Measurements from ENCODE around the gene MTCL1. TPM values are rescaled to one million over a fixed set of nuclear protein-coding genes. Genes with fewer than 3 reads are reported as not detected.

MTCL1 gene
- total RNA-seq, 1 experiment from 2014 or later = 22.7 TPM

GRCh38 chr18:8869696-8870095 lies 164.3 kb downstream of the MTCL1 start:
- Histone ChIP-seq H3K4me1 (ENCODE audit: control insufficient read depth in 1 of 2, insufficient read depth in 2 of 2, low read length in 2 of 2) (no peaks in the 10 kb centered on the region), H3K9me3 (ENCODE audit: control insufficient read depth in 1 of 2, insufficient read depth in 1 of 2, low read depth in 1 of 2, low read length in 2 of 2) (no peaks in the 10 kb centered on the region), H4K20me1 (ENCODE audit: insufficient read depth) (no peaks in the 10 kb centered on the region), H2AFZ (ENCODE audit: low read depth, low read length, poor library complexity, severe bottlenecking) (no peak overlapping the region), H3K4me3 (replicated peaks in 1 of 2; ENCODE audit: low read depth in 1 of 2, low read length in 2 of 2) (no peak overlapping the region), H3K9ac (ENCODE audit: low read length) (no peak overlapping the region), H3K27me3 (ENCODE audit: insufficient read depth, low read length) (no peaks in the 10 kb centered on the region), H3K36me3 (ENCODE audit: control insufficient read depth in 1 of 2, insufficient read depth in 2 of 2, low read length in 2 of 2) (no peaks in the 10 kb centered on the region), H3K79me2 (ENCODE audit: insufficient read depth, low read length) (no peaks in the 10 kb centered on the region), H3K27ac (ENCODE audit: low read depth, low read length) (no peak overlapping the region), H3K4me2 (ENCODE audit: low read length) (no peak overlapping the region), H3K9me2 (ENCODE audit: insufficient read depth) (0 out of 2 replicates have a peak, but pooled peaks cover 3% of the 10 kb centered on the region)
- ChIA-PET RAD21 (ENCODE audit: low non-redundant PET in 1 of 2, low total read pairs in 2 of 2, uncharacterized antibody in 2 of 2, unreplicated experiment in 2 of 2) (no interaction called here), CTCF (no interaction called here), POLR2A (no interaction called here)
- no TSS peak for BruUV-seq (replicated peaks)
- TF ChIP-seq CBX3 (IDR thresholded peaks at IDR 0.05; ENCODE audit: low read depth) (no peak), EZH2 (IDR thresholded peaks at IDR 0.05) (no peak), SIN3A (IDR thresholded peaks at IDR 0.05; ENCODE audit: low read depth) (no peak), TCF7L2 (IDR thresholded peaks at IDR 0.05; ENCODE audit: borderline replicate concordance, extremely low read depth, insufficient read depth, insufficient read length) (no peak), ZFX (IDR thresholded peaks at IDR 0.05) (no peak), ELF1 (IDR thresholded peaks at IDR 0.05; ENCODE audit: borderline replicate concordance, low read depth) (no peak), RAD21 (IDR thresholded peaks at IDR 0.05; ENCODE audit: low read depth) (no peak), EZH2phosphoT487 (IDR thresholded peaks at IDR 0.05; ENCODE audit: borderline replicate concordance) (no peak), CEBPB (IDR thresholded peaks at IDR 0.05; ENCODE audit: low read depth) (no peak), FOSL1 (IDR thresholded peaks at IDR 0.05; ENCODE audit: low read depth) (no peak), SP1 (IDR thresholded peaks at IDR 0.05; ENCODE audit: low read depth) (no peak), JUND (IDR thresholded peaks at IDR 0.05) (no peak), YY1 (IDR thresholded peaks at IDR 0.05; ENCODE audit: extremely low read depth, insufficient replicate concordance, low read depth, low read length) (no peak), SRF (IDR thresholded peaks at IDR 0.05; ENCODE audit: low read depth) (no peak), POLR2AphosphoS5 (IDR thresholded peaks at IDR 0.05; ENCODE audit: low read depth, low read length) (no peak), EGR1 (IDR thresholded peaks at IDR 0.05; ENCODE audit: low read depth) (no peak)
- TF ChIP-seq, protein P1, sequence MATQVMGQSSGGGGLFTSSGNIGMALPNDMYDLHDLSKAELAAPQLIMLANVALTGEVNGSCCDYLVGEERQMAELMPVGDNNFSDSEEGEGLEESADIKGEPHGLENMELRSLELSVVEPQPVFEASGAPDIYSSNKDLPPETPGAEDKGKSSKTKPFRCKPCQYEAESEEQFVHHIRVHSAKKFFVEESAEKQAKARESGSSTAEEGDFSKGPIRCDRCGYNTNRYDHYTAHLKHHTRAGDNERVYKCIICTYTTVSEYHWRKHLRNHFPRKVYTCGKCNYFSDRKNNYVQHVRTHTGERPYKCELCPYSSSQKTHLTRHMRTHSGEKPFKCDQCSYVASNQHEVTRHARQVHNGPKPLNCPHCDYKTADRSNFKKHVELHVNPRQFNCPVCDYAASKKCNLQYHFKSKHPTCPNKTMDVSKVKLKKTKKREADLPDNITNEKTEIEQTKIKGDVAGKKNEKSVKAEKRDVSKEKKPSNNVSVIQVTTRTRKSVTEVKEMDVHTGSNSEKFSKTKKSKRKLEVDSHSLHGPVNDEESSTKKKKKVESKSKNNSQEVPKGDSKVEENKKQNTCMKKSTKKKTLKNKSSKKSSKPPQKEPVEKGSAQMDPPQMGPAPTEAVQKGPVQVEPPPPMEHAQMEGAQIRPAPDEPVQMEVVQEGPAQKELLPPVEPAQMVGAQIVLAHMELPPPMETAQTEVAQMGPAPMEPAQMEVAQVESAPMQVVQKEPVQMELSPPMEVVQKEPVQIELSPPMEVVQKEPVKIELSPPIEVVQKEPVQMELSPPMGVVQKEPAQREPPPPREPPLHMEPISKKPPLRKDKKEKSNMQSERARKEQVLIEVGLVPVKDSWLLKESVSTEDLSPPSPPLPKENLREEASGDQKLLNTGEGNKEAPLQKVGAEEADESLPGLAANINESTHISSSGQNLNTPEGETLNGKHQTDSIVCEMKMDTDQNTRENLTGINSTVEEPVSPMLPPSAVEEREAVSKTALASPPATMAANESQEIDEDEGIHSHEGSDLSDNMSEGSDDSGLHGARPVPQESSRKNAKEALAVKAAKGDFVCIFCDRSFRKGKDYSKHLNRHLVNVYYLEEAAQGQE (IDR thresholded peaks at IDR 0.05; ENCODE audit: low read depth) = no peak
- TF ChIP-seq, protein P2, sequence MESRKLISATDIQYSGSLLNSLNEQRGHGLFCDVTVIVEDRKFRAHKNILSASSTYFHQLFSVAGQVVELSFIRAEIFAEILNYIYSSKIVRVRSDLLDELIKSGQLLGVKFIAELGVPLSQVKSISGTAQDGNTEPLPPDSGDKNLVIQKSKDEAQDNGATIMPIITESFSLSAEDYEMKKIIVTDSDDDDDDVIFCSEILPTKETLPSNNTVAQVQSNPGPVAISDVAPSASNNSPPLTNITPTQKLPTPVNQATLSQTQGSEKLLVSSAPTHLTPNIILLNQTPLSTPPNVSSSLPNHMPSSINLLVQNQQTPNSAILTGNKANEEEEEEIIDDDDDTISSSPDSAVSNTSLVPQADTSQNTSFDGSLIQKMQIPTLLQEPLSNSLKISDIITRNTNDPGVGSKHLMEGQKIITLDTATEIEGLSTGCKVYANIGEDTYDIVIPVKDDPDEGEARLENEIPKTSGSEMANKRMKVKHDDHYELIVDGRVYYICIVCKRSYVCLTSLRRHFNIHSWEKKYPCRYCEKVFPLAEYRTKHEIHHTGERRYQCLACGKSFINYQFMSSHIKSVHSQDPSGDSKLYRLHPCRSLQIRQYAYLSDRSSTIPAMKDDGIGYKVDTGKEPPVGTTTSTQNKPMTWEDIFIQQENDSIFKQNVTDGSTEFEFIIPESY (IDR thresholded peaks at IDR 0.05; ENCODE audit: extremely low read depth, insufficient replicate concordance, low read length) = no peak
- TF ChIP-seq, protein P3, sequence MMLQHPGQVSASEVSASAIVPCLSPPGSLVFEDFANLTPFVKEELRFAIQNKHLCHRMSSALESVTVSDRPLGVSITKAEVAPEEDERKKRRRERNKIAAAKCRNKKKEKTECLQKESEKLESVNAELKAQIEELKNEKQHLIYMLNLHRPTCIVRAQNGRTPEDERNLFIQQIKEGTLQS (IDR thresholded peaks at IDR 0.05) = no peak
- DNase-seq (ENCODE audit: low read depth, low spot score) (no peak), ATAC-seq (no peak)
- intact Hi-C loops (cut with micrococcal nuclease) = no loop called here

Measured in HCT116 (cell line).